Spleen (tissue), 11 donors: ENCODE results near the gene MARS1. TPM values are rescaled to one million over a fixed set of nuclear protein-coding genes. Genes with fewer than 3 reads are reported as not detected.

Experiments used
- DNase-seq: peaks from one replicate; pipeline ENCODE4 v3.0.0-alpha.2; 2020
- H3K27ac ChIP-seq, 8 donors: fragments of 200-600 bp; sonication (generic) in 7 of 8; 1 replicate in 4 of 8; 2 replicates in 4 of 8; pipeline versions ENCODE4 v1.5.0 to v1.8.0; 2016 to 2021; ENCODE audit warnings: inconsistent platforms in 4 of 8, mild to moderate bottlenecking in 4 of 8, moderate library complexity in 1 of 8
- H3K27me3 ChIP-seq, 7 donors: fragments of 200-600 bp; sonication (generic) in 6 of 7; replicated peaks in 1 of 7; 1 replicate in 4 of 7; 2 replicates in 3 of 7; pipeline versions ENCODE4 v1.5.0 to v1.8.0; 2016 to 2021; ENCODE audit warnings: inconsistent platforms in 3 of 7, mild to moderate bottlenecking in 1 of 7
- H3K36me3 ChIP-seq, 6 donors: fragments of 200-600 bp; sonication (generic) in 5 of 6; 1 replicate in 4 of 6; 2 replicates in 2 of 6; pipeline versions ENCODE4 v1.5.0 to v1.8.0; 2016 to 2021; ENCODE audit warnings: inconsistent platforms in 2 of 6
- H3K4me1 ChIP-seq, 6 donors: fragments of 200-600 bp; sonication (generic) in 5 of 6; 1 replicate in 3 of 6; 2 replicates in 3 of 6; pipeline versions ENCODE4 v1.5.0 to v1.8.0; 2016 to 2021; ENCODE audit warnings: inconsistent platforms in 3 of 6
- H3K4me3 ChIP-seq, 8 donors: fragments of 200-600 bp; sonication (generic) in 7 of 8; 1 replicate in 4 of 8; 2 replicates in 4 of 8; pipeline versions ENCODE4 v1.5.0 to v1.8.0; 2016 to 2021; ENCODE audit warnings: inconsistent platforms in 4 of 8, mild to moderate bottlenecking in 4 of 8, moderate library complexity in 2 of 8
- H3K9me3 ChIP-seq, 8 donors: fragments of 200-600 bp; sonication (generic) in 7 of 8; 1 replicate in 4 of 8; 2 replicates in 4 of 8; pipeline versions ENCODE4 v1.5.0 to v1.8.0; 2016 to 2021; ENCODE audit warnings: inconsistent platforms in 4 of 8
- CTCF ChIP-seq, 11 experiments: fragments of 200-600 bp in 7 of 11; fragments of 450-650 bp in 4 of 11; sonication (generic) in 4 of 11; IDR thresholded peaks in 8 of 11; conservative IDR thresholded peaks in 3 of 11; 1 replicate in 7 of 11; 2 replicates in 4 of 11; pipeline versions ENCODE4 v1.4.0 to v1.8.0; 2016 to 2021; ENCODE audit warnings: antibody characterized with exemption in 11 of 11, inconsistent platforms in 4 of 11, mild to moderate bottlenecking in 1 of 11
- POLR2A ChIP-seq, 3 donors: fragments of 450-650 bp; IDR thresholded peaks; one replicate each; pipeline ENCODE4 v1.5.1; 2017; ENCODE audit warnings: antibody characterized with exemption in 3 of 3, mild to moderate bottlenecking in 1 of 3
- POLR2AphosphoS5 ChIP-seq, 3 donors: sonication (generic); formaldehyde crosslinking; IDR thresholded peaks; one replicate each; pipeline ENCODE4 v1.5.1; 2017; ENCODE audit warnings: antibody characterized with exemption in 3 of 3
- WGBS, 5 donors: extraction: QIAGEN DNeasy Blood & Tissue Kit in 3 of 5; methylation state at CpG; one replicate each; pipeline versions ENCODE4 v1.1.5 to v1.1.7; 2013 to 2018; 5-methylcytosine and 5-hydroxymethylcytosine counted together
- intact Hi-C: fragments of 100-400 bp; cut with DNase I; formaldehyde crosslinking; loops from one replicate; pipeline ENCODE4 v1.15.0; 2023; ENCODE audit warnings: low total_unique reads
- polyA plus RNA-seq, 3 donors: library from polyadenylated mRNA; stranded (reverse); fragments of 200-250 nt; gene quantifications; one replicate each; pipeline ENCODE4 v1.2.1, GENCODE V29; 2013
- total RNA-seq, 7 donors: library from RNA; depleted of rRNA in 3 of 7; stranded (reverse); fragments of >200 nt in 3 of 7; fragmentation: NEBNext Ultra II Directional in 4 of 7; extraction: Animal tissue kit (Norgen Biotek cat#: 25700) in 4 of 7; gene quantifications; one replicate each; pipeline versions ENCODE4 v1.1.0 to v1.2.1, GENCODE V29; 2016 to 2021
- donor health status: healthy with polysubstance abuse.
- donor health status: DM: no; HTN: no; CAD: no; lungs with moderate emphysema.
- donor health status: DM: no; HTN: no; CAD: no.
- donor health status: Bipolar disorder and iron deficiency.
- donor health status: healthy.
- donor health status: DM: no; HTN: no; CAD: no.
- donor health status: DM: yes; HTN: yes; CAD: no.

The MARS1 gene
- total and polyA plus RNA-seq, 10 donors = 67.4 to 186 (median 101) TPM

- peak overlapping the region in 3 of 8 donors; percentile 50 to 76 (median 58) for H3K27ac ChIP-seq
- H3K36me3 ChIP-seq = peaks cover 0 to 93% (median 64%) of the 10 kb centered on the region in 6 donors
- DNase-seq = peak; percentile 67
- 93 to 98% (median 96%) methylated on average over 9 to 14 of the region's 14 CpGs for WGBS, 5 donors
- peaks cover 0 to 8% (median 0%) of the 10 kb centered on the region in 7 donors for H3K27me3 ChIP-seq
- TF ChIP-seq POLR2AphosphoS5 (IDR thresholded peaks at IDR 0.05) = peak in 2 of 3 donors; percentile 15 to 59
- TF ChIP-seq CTCF (IDR thresholded peaks at IDR 0.05 in 8 of 11, conservative IDR thresholded peaks at IDR 0.05 in 3 of 11) = no peak
- H3K9me3 ChIP-seq = no peaks in the 10 kb centered on the region
- peak overlapping the region in 1 of 8 donors; percentile 21 for H3K4me3 ChIP-seq
- H3K4me1 ChIP-seq = peaks cover 8 to 69% (median 37%) of the 10 kb centered on the region in 6 donors
- intact Hi-C loops = no loop called here
Observed at GRCh38 chr12:57470286-57470969, 17.4 kb upstream of the MARS1 start.

- TF ChIP-seq CTCF (IDR thresholded peaks at IDR 0.05 in 8 of 11, conservative IDR thresholded peaks at IDR 0.05 in 3 of 11) (no peak), POLR2A (IDR thresholded peaks at IDR 0.05) (no peak), POLR2AphosphoS5 (IDR thresholded peaks at IDR 0.05) (no peak)
- Histone ChIP-seq H3K4me1 (peaks cover 14 to 76% (median 44%) of the 10 kb centered on the region in 6 donors), H3K4me3 (peak overlapping the region in 1 of 8 donors; percentile 21), H3K36me3 (peaks cover 0 to 100% (median 66%) of the 10 kb centered on the region in 6 donors), H3K9me3 (no peaks in the 10 kb centered on the region), H3K27me3 (peaks cover 0 to 15% (median 0%) of the 10 kb centered on the region in 7 donors), H3K27ac (peak overlapping the region in 4 of 8 donors; percentile 32 to 76 (median 54))
- DNase-seq = peak; percentile 41
- intact Hi-C loops = no loop called here
- 84 to 98% (median 92%) methylated on average over 4 of the region's 4 CpGs for WGBS, 5 donors
Observed at GRCh38 chr12:57470970-57471656, 16.8 kb upstream of the MARS1 start.

DNA sequence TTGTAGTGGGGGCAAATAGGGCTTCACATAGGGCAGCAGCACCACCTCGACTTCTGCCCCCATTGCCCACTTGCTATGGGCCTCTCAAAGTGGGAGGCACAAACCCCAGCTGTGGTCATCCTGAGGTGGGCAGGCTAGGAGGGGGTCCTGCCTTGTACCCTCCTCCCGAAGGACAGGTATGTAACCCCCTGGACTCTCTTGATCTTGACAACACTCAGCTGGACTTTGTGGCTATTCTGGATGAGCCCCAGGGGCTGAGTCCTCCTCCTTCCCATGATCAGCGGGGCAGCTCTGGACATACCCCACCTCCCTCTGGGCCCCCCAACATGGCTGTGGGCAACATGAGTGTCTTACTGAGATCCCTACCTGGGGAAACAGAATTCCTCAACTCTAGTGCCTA is 16.2 kb upstream of the MARS1 start:
- H3K4me1 ChIP-seq = peaks cover 16 to 81% (median 49%) of the 10 kb centered on the region in 6 donors
- peak; percentile 33 for DNase-seq
- WGBS, 5 donors = 82 to 98% (median 94%) methylated on average over 3 of the region's 3 CpGs
- H3K4me3 ChIP-seq = peak overlapping the region in 1 of 8 donors; percentile 21
- H3K27me3 ChIP-seq = peaks cover 0 to 18% (median 0%) of the 10 kb centered on the region in 7 donors
- intact Hi-C loops = no loop called here
- TF ChIP-seq POLR2A (IDR thresholded peaks at IDR 0.05) (no peak), CTCF (IDR thresholded peaks at IDR 0.05 in 8 of 11, conservative IDR thresholded peaks at IDR 0.05 in 3 of 11) (no peak), POLR2AphosphoS5 (IDR thresholded peaks at IDR 0.05) (peak in 1 of 3 donors; percentile 19)
- no peaks in the 10 kb centered on the region for H3K9me3 ChIP-seq
- H3K36me3 ChIP-seq = peaks cover 0 to 96% (median 66%) of the 10 kb centered on the region in 6 donors
- H3K27ac ChIP-seq = peak overlapping the region in 2 of 8 donors; percentile 58 to 76

DNA sequence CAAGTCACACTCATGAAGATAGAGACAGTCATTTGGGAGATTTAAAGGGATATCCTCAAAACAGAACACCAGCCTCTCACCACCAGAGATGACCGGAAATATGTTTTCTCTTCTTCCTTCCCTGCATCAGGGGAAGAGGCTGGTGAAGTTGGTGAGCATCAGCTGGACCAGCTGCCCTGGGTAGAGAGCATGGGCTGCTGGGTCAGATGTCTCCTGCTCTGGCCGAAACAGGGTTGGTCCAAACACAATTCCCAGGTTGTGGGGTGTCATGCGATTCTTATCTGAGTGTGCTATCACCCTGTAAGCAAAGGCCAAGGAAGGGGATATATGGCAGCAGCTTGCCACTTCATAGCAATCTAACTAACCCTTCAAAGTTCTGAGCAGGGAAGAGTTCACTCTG is 15.5 kb upstream of the MARS1 start:
- no peak overlapping the region for H3K27ac ChIP-seq
- WGBS, 5 donors = 86 to 93% (median 90%) methylated on average over 3 of the region's 3 CpGs
- H3K4me3 ChIP-seq = no peak overlapping the region
- H3K9me3 ChIP-seq = no peaks in the 10 kb centered on the region
- peak; percentile 17 for DNase-seq
- H3K36me3 ChIP-seq = peaks cover 0 to 89% (median 66%) of the 10 kb centered on the region in 6 donors
- intact Hi-C loops = no loop called here
- peaks cover 0 to 18% (median 0%) of the 10 kb centered on the region in 7 donors for H3K27me3 ChIP-seq
- TF ChIP-seq POLR2A (IDR thresholded peaks at IDR 0.05) (no peak), POLR2AphosphoS5 (IDR thresholded peaks at IDR 0.05) (no peak), CTCF (IDR thresholded peaks at IDR 0.05 in 8 of 11, conservative IDR thresholded peaks at IDR 0.05 in 3 of 11) (no peak)
- H3K4me1 ChIP-seq = peaks cover 16 to 88% (median 54%) of the 10 kb centered on the region in 6 donors
